NCI-H446 (cell line): Measurements from ENCODE around the gene ARHGEF19.

ENCODE experiments used
- DNase-seq, 2 experiments: peaks; one replicate each; lab custom pipeline; 2025; lab: John Stamatoyannopoulos, UW

The ARHGEF19 gene

DNA sequence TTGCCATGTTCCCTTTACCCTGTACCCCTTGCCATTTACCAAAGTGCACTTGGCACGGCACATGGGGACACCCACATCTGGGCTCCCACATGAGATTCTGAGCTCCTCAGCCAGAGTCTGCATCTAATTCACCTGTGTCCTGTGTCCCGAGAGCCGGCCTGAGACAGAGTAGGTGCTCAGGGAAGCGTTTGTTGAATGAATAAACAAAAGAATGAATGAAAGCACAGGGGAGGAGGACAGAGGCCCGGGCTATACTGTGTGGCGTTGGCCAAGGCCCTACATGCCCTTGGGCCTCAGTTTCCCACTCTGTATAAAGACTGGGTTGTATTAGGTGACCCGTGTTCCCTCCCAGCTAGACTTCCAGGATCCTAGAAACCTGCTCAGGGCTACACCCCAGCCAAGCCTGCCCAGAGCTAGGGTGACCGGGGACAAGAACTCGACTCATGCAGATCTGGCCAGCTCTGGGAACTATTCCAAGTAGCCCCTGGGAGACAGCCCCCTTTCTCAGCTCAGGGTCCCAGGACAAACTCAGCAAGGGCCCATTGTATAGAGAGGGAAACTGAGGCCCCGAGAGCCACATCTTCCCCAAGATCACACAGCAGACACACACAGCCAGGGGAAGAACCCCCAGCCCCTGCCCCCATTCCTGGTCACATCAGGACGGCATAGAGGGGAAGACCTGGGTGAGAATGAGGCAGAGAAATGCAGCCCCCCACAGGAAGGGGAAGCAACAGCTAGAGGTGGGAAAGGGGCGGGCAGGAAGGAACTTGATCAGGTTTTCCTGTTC lies 62.6 kb downstream of the ARHGEF19 start:
- no peak for DNase-seq

DNA sequence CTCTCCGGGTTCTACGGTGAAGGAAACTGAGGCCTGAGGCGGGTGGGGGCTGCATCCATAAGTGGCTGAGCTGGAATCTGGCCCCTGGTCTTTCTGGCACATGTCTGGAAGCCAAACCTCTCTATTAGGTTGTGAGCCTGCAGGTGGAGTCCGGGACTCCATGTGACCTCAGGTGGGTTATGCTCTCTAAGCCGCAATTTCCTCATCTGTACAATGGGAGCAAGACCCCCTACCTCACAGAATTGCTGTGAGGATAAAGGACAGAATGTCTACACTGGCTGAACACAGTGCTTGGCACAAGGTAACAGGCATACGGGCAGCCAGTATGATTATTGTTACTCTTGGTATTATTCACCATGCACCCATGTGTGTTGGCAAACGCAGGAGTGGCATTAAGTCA lies 63.3 kb downstream of the ARHGEF19 start:
- DNase-seq = no peak

DNA sequence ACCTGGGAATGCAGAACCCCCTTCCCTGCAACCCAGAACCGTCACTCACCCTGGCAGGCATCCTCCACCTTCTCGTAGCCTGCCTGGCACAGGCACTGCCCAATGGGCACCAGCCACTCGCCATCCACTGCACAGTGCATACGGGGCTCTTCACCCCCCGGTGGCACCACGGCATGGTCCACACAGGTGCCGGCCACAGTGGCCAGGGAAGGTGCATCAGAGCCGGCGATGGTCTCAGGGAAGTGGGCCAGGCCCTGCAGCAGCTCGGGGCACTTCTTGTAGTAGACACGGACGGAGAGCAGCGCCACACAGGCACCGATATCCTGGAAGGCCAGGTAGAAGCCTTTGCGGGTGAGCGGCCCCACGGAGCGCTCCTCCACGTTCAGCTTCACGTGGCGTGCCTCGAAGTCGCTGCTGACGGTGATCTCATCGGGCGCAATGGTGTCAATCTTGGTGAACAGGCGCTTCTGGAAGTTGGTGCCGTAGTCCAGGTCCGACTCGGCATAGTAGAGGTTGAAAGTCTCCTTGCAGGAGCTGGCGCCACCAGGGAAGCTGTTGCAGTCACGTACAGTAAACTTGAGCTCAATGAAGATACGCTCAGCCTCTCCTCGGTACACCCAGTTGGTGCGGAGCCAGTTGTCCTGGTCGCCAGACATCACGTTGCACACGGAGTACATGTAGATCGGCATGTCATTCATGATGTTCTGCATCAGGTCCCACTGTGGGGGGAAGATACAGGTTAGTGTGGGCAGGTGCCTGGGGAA lies 63.9 kb downstream of the ARHGEF19 start:
- no peak for DNase-seq
